AG09309 (cell line): ENCODE data around the gene MAST3.

ENCODE experiments used
- DNase-seq: peaks from one replicate; pipeline ENCODE4 v3.0.0-alpha.2; 2010; ENCODE audit warnings: low read depth
- H3K4me3 ChIP-seq: 2 replicates; pipeline ENCODE4 v1.5.1; 2011; ENCODE audit warnings: mild to moderate bottlenecking, low read depth, low read length, moderate library complexity; ENCODE audit not compliant: control insufficient read depth
- TF ChIP-seq, protein P1 (sequence below): IDR thresholded peaks from 2 replicates; pipeline ENCODE4 v1.5.1; 2011; ENCODE audit warnings: mild to moderate bottlenecking, low read depth, low read length, inconsistent platforms; ENCODE audit not compliant: insufficient read depth, control insufficient read depth; ENCODE audit errors: missing control alignments

Gene MAST3

DNA sequence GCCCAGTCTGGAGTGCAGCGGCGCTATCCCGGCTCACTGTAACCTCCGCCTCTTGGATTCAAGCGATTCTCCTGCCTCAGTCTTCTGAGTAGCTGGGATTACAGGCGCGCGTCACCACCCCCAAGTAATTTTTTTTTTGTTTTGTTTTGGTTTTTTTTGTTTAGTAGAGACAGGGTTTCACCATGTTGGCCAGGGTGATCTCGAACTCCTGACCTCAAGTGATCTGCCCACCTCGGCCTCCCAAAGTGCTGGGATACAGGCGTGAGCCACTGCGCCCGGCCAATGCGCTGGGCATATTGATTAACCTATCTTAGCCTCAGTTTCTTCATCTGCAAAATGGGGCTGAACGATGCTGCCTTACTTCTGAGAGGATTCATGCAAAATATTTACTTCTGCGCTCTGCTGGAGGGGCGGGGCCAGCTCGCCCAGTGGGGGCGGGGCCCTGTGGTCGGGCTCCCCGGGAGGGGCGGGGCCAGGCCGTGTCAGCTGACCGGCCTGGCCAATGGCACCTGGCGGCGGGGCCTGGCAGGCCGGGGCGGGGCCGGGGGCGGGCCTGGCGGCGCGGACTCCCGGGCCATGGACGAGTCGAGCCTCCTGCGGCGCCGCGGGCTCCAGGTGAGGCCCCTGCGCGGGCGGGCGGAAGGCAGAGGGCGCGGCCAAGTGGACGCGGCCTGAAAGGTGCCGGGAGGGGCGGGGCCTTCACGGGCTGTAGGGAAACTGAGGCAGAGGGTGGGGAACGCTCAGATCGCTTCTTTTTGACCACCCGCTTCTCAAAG, at the start of gene MAST3:
MAST3 (plus strand) TSS at position 562 of the 776 bp plus-strand sequence; CDS start at position 577, 15 bp downstream.
- peak within 1 kb of the TSS; percentile 43 for H3K4me3 ChIP-seq
- TF ChIP-seq, protein P1, sequence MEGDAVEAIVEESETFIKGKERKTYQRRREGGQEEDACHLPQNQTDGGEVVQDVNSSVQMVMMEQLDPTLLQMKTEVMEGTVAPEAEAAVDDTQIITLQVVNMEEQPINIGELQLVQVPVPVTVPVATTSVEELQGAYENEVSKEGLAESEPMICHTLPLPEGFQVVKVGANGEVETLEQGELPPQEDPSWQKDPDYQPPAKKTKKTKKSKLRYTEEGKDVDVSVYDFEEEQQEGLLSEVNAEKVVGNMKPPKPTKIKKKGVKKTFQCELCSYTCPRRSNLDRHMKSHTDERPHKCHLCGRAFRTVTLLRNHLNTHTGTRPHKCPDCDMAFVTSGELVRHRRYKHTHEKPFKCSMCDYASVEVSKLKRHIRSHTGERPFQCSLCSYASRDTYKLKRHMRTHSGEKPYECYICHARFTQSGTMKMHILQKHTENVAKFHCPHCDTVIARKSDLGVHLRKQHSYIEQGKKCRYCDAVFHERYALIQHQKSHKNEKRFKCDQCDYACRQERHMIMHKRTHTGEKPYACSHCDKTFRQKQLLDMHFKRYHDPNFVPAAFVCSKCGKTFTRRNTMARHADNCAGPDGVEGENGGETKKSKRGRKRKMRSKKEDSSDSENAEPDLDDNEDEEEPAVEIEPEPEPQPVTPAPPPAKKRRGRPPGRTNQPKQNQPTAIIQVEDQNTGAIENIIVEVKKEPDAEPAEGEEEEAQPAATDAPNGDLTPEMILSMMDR: no peak
- no peak for DNase-seq

DNA sequence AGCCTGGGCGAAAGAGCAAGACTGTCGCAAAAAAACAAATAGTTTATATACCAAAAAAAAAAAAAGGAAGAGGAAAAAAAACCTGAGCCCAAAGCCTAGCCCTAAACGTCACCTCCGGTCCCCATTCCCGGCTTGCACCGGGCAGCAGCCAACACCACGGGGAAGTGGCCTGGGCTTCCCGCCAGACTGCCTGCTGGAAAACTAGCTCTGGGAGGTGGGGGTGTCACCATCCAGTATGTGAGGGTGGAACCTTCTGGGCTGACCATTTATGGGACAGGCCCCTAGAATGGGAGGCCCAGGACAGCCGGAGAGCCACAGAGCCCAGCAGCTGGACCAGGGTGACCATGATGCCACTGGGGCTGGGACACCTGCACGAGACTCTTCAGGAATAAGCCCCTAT, 48.2 kb upstream of the MAST3 start:
- H3K4me3 ChIP-seq: no peak overlapping the region
- no peak for DNase-seq
- TF ChIP-seq, protein P1: no peak

DNA sequence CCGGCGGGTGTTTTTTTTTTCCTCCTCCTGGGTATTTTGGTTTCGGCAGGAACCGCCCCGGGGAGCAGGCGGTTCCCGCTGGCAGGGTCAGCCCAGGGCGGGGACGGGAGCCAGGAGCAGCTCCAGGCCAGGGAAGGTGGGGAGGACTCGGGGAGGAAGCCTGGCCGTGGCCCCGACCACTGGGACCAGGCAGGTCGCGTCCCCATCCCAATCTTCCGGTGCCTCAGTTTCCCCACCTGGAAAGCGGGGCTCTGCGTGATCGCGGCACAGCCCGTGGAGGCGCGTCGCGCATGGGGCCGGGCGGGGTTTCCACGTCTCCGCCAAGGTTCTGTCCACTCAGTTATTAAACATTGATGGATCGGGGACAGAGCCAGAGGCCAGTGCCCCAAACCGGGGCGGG, 45.7 kb upstream of the MAST3 start:
- no peak overlapping the region for H3K4me3 ChIP-seq
- TF ChIP-seq, protein P1: no peak
- DNase-seq: no peak

DNA sequence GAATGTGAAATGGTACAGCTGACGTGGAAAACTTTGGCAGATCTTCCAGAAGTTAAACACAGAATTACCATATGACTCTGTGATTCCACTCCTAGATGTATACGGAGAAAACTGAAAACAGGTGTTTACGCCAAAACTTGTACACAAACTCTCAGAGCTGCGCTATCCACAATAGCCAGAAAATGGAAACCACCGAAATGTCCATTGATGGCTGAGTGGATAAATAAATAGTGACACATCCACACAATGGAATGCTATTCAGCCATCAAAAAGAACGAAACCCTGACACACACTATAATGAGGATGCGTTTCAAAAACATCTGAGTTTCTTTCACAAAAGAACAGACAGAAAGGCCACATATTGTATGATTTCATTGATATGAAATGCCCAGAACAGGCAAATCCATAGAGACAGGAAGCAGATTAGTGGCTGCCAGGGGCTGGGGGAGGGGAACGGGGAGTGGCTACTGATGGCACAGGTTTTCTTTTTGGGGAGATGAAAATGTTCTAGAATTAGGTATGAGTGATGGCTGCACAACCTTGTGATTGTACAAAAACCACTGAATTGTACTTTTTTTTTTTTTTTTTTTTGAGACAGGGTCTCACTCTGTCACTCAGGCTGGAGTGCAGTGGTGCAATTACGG, 43.9 kb upstream of the MAST3 start:
- DNase-seq: no peak
- TF ChIP-seq, protein P1: no peak
- no peak overlapping the region for H3K4me3 ChIP-seq

DNA sequence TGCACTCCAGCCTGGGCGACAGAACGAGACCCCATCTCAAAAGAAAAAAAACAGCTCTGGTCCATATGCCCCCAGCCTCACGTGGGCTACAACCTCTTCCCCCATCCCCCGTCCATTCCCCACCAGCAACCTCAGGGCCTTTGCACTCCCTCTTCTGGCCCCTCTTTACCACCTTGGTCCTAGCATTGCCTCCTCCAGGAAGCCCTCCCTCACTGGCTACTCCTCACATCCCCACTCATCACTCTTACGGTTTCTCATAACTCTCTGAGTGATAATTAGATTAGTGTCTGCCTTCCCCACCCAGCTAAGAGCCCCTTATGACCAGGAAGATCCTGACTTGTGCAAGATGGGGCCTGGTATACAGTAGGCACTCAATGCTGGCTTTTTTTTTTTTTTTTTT, 41.6 kb upstream of the MAST3 start:
- H3K4me3 ChIP-seq: no peak overlapping the region
- DNase-seq: no peak
- TF ChIP-seq, protein P1: no peak

DNA sequence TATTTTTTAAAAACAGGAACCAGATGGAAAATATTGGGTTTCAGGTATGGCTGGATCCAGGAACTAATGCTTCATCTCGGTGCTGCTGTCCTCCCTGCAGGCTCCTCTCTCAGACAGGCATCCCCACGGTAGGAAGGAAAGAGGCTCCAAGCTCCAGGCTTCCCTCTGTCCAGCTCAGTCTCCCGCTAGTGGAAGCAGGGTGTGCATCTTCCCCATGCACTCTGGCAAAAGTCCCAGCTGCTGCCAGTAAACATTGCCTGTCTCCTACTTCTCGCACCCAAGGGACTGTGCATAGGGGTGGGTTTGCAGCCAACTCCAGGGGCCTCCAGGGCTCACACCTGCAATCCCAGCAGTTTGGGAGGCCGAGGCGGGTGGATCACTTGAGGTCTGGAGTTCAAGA, 40.0 kb upstream of the MAST3 start:
- TF ChIP-seq, protein P1: no peak
- no peak for DNase-seq
- H3K4me3 ChIP-seq: no peak overlapping the region
